H1 (cell line): Measurements from ENCODE around the gene GPX8. TPM values are rescaled to one million over a fixed set of nuclear protein-coding genes. Genes with fewer than 3 reads are reported as not detected.

Experiments
- BACH1 ChIP-seq: IDR thresholded peaks from 2 replicates; pipeline ENCODE4 v1.6.1; 2012; ENCODE audit warnings: low read length, improper control_type of control experiment
- KDM1A ChIP-seq: fragments of 200-600, 300-600 bp; sonication (generic); IDR thresholded peaks from 2 replicates; pipeline ENCODE4 v1.7.1; 2016; ENCODE audit warnings: mild to moderate bottlenecking, low read length, borderline replicate concordance
- polyA plus RNA-seq, 7 experiments: library from polyadenylated mRNA; depleted of rRNA in 3 of 7; stranded (reverse) in 5 of 7; unstranded in 2 of 7; fragments of >200 nt in 5 of 7; fragments of 200-250 nt in 2 of 7; gene quantifications; 1 replicate in 5 of 7; 2 replicates in 1 of 7; 4 replicates in 1 of 7; pipeline versions ENCODE4 v1.2.1 to v1.2.3, GENCODE V29; 2011 to 2013; ENCODE audit warnings: missing spikeins in 2 of 7, mixed read lengths in 2 of 7
- total RNA-seq: library from RNA; stranded (reverse); fragmentation: NEBNext Ultra II Directional; extraction: Animal tissue kit (Norgen Biotek cat#: 25700); gene quantifications from 2 replicates; pipeline ENCODE4 v1.2.1, GENCODE V29; 2021

Gene GPX8
- total and polyA plus RNA-seq, 2 of the 8 experiments (the other 6 are each of a cell fraction or from before 2014, with no cell fraction given): 19.5 to 60.4 TPM

GRCh38 chr5:55172937-55173686 lies 13.1 kb downstream of the GPX8 start, which contains the start of gene CDC20B (continued):
- TF ChIP-seq BACH1 (0 out of 2 replicates have a peak, but pooled peaks have one; percentile 4), KDM1A (no peak)
